CD14-positive monocyte (primary cell): ENCODE results near the gene APLF. TPM values are rescaled to one million over a fixed set of nuclear protein-coding genes. Genes with fewer than 3 reads are reported as not detected.

ENCODE experiments used
- DNase-seq, 3 donors: peaks; one replicate each; pipeline ENCODE4 v3.0.0-alpha.2; 2011 to 2022
- H2AFZ ChIP-seq: 2 replicates; pipeline ENCODE4 v1.6.0; 2012; ENCODE audit warnings: mild to moderate bottlenecking, low read depth, low read length, inconsistent platforms; ENCODE audit not compliant: insufficient read depth, poor library complexity, severe bottlenecking
- H3K27ac ChIP-seq, 2 donors: 1 replicate in 1 of 2; 2 replicates in 1 of 2; pipeline ENCODE4 v1.5.1; 2012 to 2013; ENCODE audit warnings: low read length in 2 of 2, control low read depth in 1 of 2, inconsistent platforms in 1 of 2, low read depth in 1 of 2, mild to moderate bottlenecking in 1 of 2
- H3K27me3 ChIP-seq, 2 donors: one replicate each; pipeline versions ENCODE4 v1.6.0 to v1.6.1; 2011 to 2013; ENCODE audit warnings: low read length in 2 of 2; ENCODE audit not compliant: control insufficient read depth in 2 of 2, insufficient read depth in 2 of 2
- H3K36me3 ChIP-seq, 2 donors: replicated peaks in 1 of 2; 1 replicate in 1 of 2; 2 replicates in 1 of 2; pipeline versions ENCODE4 v1.5.1 to v1.6.1; 2012 to 2013; ENCODE audit warnings: low read length in 2 of 2, control low read depth in 1 of 2, inconsistent platforms in 1 of 2, mild to moderate bottlenecking in 1 of 2; ENCODE audit not compliant: insufficient read depth in 2 of 2, control insufficient read depth in 1 of 2
- H3K4me1 ChIP-seq, 2 donors: 1 replicate in 1 of 2; 2 replicates in 1 of 2; pipeline versions ENCODE4 v1.5.1 to v1.6.1; 2012 to 2013; ENCODE audit warnings: low read length in 2 of 2, control low read depth in 1 of 2, inconsistent platforms in 1 of 2, mild to moderate bottlenecking in 1 of 2, moderate library complexity in 1 of 2; ENCODE audit not compliant: insufficient read depth in 2 of 2, control insufficient read depth in 1 of 2
- H3K4me2 ChIP-seq: replicated peaks from 2 replicates; pipeline ENCODE3; 2012; ENCODE audit warnings: low read length, moderate library complexity, mild to moderate bottlenecking; ENCODE audit not compliant: poor library complexity, severe bottlenecking; ENCODE audit errors: extremely low read depth
- H3K4me3 ChIP-seq, 3 experiments: fragments of 200-600 bp in 1 of 3; sonication (generic) in 1 of 3; replicated peaks in 1 of 3; 1 replicate in 2 of 3; 2 replicates in 1 of 3; pipeline ENCODE4 v1.5.1; 2011 to 2013; ENCODE audit warnings: low read length in 3 of 3, mild to moderate bottlenecking in 3 of 3, control low read depth in 2 of 3, low read depth in 2 of 3, inconsistent platforms in 1 of 3, moderate library complexity in 1 of 3
- H3K79me2 ChIP-seq: 2 replicates; pipeline ENCODE4 v1.6.0; 2012; ENCODE audit warnings: mild to moderate bottlenecking, control low read depth, inconsistent platforms, low read length, moderate library complexity; ENCODE audit not compliant: insufficient read depth
- H3K9ac ChIP-seq: 2 replicates; pipeline ENCODE4 v1.6.0; 2017; ENCODE audit warnings: low read length, mild to moderate bottlenecking; ENCODE audit not compliant: insufficient read depth, poor library complexity, severe bottlenecking
- H3K9me3 ChIP-seq, 2 donors: replicated peaks in 1 of 2; 1 replicate in 1 of 2; 2 replicates in 1 of 2; pipeline versions ENCODE4 v1.5.1 to v1.6.1; 2012 to 2013; ENCODE audit warnings: low read length in 2 of 2, control low read depth in 1 of 2; ENCODE audit not compliant: control insufficient read depth in 1 of 2, insufficient read depth in 1 of 2
- H4K20me1 ChIP-seq: 2 replicates; pipeline ENCODE4 v1.6.0; 2012; ENCODE audit warnings: mild to moderate bottlenecking, low read length, control low read depth, moderate library complexity; ENCODE audit not compliant: insufficient read depth
- H3K27ac Mint-ChIP-seq, 7 donors: one replicate each; pipeline ENCODE4 v1.8.0; 2020; ENCODE audit warnings: mild to moderate bottlenecking in 7 of 7, mixed read lengths in 7 of 7, moderate library complexity in 6 of 7, inconsistent platforms in 2 of 7
- H3K27me3 Mint-ChIP-seq, 3 donors: one replicate each; pipeline ENCODE4 v1.8.0; 2021 to 2022; ENCODE audit warnings: low read depth in 3 of 3, mild to moderate bottlenecking in 3 of 3, mixed read lengths in 3 of 3, moderate library complexity in 3 of 3, inconsistent platforms in 1 of 3
- H3K36me3 Mint-ChIP-seq, 2 donors: one replicate each; pipeline ENCODE4 v1.8.0; 2020; ENCODE audit warnings: mixed read lengths in 2 of 2, inconsistent platforms in 1 of 2, mild to moderate bottlenecking in 1 of 2
- H3K4me1 Mint-ChIP-seq: one replicate; pipeline ENCODE4 v1.8.0; 2020; ENCODE audit warnings: mild to moderate bottlenecking, mixed read lengths
- H3K4me3 Mint-ChIP-seq, 2 donors: one replicate each; pipeline ENCODE4 v1.8.0; 2020; ENCODE audit warnings: mild to moderate bottlenecking in 2 of 2, mixed read lengths in 2 of 2, moderate library complexity in 1 of 2
- H3K9me3 Mint-ChIP-seq, 7 donors: one replicate each; pipeline ENCODE4 v1.8.0; 2020 to 2022; ENCODE audit warnings: mixed read lengths in 7 of 7, mild to moderate bottlenecking in 6 of 7, moderate library complexity in 6 of 7, inconsistent platforms in 2 of 7
- CTCF ChIP-seq: fragments of 200-600 bp; IDR thresholded peaks from one replicate; pipeline ENCODE4 v1.8.0; 2022; ENCODE audit warnings: antibody characterized with exemption, mild to moderate bottlenecking
- WGBS: methylation state at CpG from one replicate; pipeline ENCODE4 v1.1.5; 2013; ENCODE audit warnings: missing lambda C conversion rate; ENCODE audit not compliant: insufficient coverage; 5-methylcytosine and 5-hydroxymethylcytosine counted together
- intact Hi-C, 2 donors: fragments of 100-400 bp; cut with micrococcal nuclease; formaldehyde crosslinking; loops; one replicate each; pipeline versions ENCODE4 v1.15.0 to v1.15.1; 2023
- polyA plus RNA-seq, 3 donors: library from polyadenylated mRNA; depleted of rRNA in 1 of 3; unstranded in 2 of 3; stranded (reverse) in 1 of 3; fragments of 300-500 nt in 2 of 3; fragments of >200 nt in 1 of 3; fragmentation: Illumina TruSeq in 2 of 3; gene quantifications; 1 replicate in 2 of 3; 2 replicates in 1 of 3; pipeline ENCODE4 v1.2.3, GENCODE V29; 2012 to 2021

The APLF gene
- polyA plus RNA-seq, 3 donors = 0.77 to 1.8 (median 1.2) TPM

- Histone ChIP-seq H3K27me3 (no peaks in the 10 kb centered on the region), H3K4me3 (no peak overlapping the region), H3K4me2 (no peak overlapping the region), H3K9ac (no peak overlapping the region), H3K27ac (no peak overlapping the region), H3K9me3 (peaks cover 0 to 8% of the 10 kb centered on the region in 2 donors), H3K4me1 (no peaks in the 10 kb centered on the region), H3K36me3 (no peaks in the 10 kb centered on the region), H3K79me2 (no peaks in the 10 kb centered on the region), H2AFZ (no peak overlapping the region), H4K20me1 (no peaks in the 10 kb centered on the region)
- H3K27me3 Mint-ChIP-seq = peaks cover 0 to 3% (median 0%) of the 10 kb centered on the region in 3 donors
- intact Hi-C loops = no loop called here
- TF ChIP-seq CTCF = no peak
- DNase-seq = no peak
- no CpG with 5 or more reads among the region's 1 CpG for WGBS
- H3K4me3 Mint-ChIP-seq = no peak overlapping the region
- H3K36me3 Mint-ChIP-seq = no peaks in the 10 kb centered on the region
- peaks cover 3% of the 10 kb centered on the region for H3K4me1 Mint-ChIP-seq
- H3K9me3 Mint-ChIP-seq = peaks cover 8 to 29% (median 13%) of the 10 kb centered on the region in 7 donors
- H3K27ac Mint-ChIP-seq = no peak overlapping the region
These were observed 138.6 kb downstream of the APLF start for GRCh38 chr2:68605939-68606338.

- WGBS = 100% methylated on average over 1 of the region's 4 CpGs
- intact Hi-C loops = no loop called here
- Histone ChIP-seq H3K4me2 (no peak overlapping the region), H3K27ac (no peak overlapping the region), H3K9ac (no peak overlapping the region), H3K79me2 (no peaks in the 10 kb centered on the region), H3K4me1 (no peaks in the 10 kb centered on the region), H3K4me3 (no peak overlapping the region), H3K9me3 (peaks cover 0 to 12% of the 10 kb centered on the region in 2 donors), H3K36me3 (no peaks in the 10 kb centered on the region), H4K20me1 (no peaks in the 10 kb centered on the region), H2AFZ (no peak overlapping the region), H3K27me3 (no peaks in the 10 kb centered on the region)
- no peak for TF ChIP-seq CTCF
- H3K4me1 Mint-ChIP-seq = peaks cover 3% of the 10 kb centered on the region
- no peak for DNase-seq
- no peak overlapping the region for H3K4me3 Mint-ChIP-seq
- H3K27ac Mint-ChIP-seq = no peak overlapping the region
- peaks cover 0 to 3% (median 0%) of the 10 kb centered on the region in 3 donors for H3K27me3 Mint-ChIP-seq
- H3K36me3 Mint-ChIP-seq = no peaks in the 10 kb centered on the region
- peaks cover 7 to 32% (median 13%) of the 10 kb centered on the region in 7 donors for H3K9me3 Mint-ChIP-seq
These were observed 139.4 kb downstream of the APLF start for GRCh38 chr2:68606759-68607158.
